K562 (cell line): ENCODE measurements around the gene CDYL. TPM values are rescaled to one million over a fixed set of nuclear protein-coding genes. Genes with fewer than 3 reads are reported as not detected.

Experiments used
- ATAC-seq: fragments of 200-7000 bp; cut with Tn5 transposase; 3 replicates; pipeline ENCODE4 v1.9.1; 2020; ENCODE audit warnings: moderate library complexity
- BruUV-seq: library from RNA; stranded (reverse); fragments of 400-500 nt; replicated peaks from 2 replicates; lab custom pipeline; 2021; lab: Mats Ljungman, UMichigan
- CTCF ChIA-PET: fragments of 300-600 bp; formaldehyde crosslinking; extraction: SDS; loops from one replicate; lab custom pipeline; 2021; ENCODE audit warnings: low intra/inter-chr PET ratio; lab: Yijun Ruan, JAX
- POLR2A ChIA-PET: fragments of 300-600, 350-650 bp; sonication (Branson Sonifier 250); formaldehyde crosslinking; extraction: SDS; loops from one replicate; lab custom pipeline; 2021; ENCODE audit warnings: antibody characterized with exemption, inconsistent platforms; lab: Yijun Ruan, JAX
- DNase-seq, 4 experiments: peaks; one replicate each; pipeline versions ENCODE4 v3.0.0 to v3.0.0-alpha.2; 2011 to 2018; ENCODE audit warnings: low spot score in 3 of 4, mixed read lengths in 3 of 4; ENCODE audit errors: extremely low read depth in 1 of 4
- FAIRE-seq: peaks from 2 replicates; lab custom pipeline; 2011; peaks lifted over from hg19 to GRCh38; lab: Jason Lieb, UNC
- H2AFZ ChIP-seq: 2 replicates; pipeline ENCODE4 v1.6.0; 2011; ENCODE audit warnings: low read depth, low read length, control low read depth, inconsistent platforms
- H3K27ac ChIP-seq: fragments of 200-600 bp; 3 replicates; pipeline ENCODE4 v1.8.0; 2011; ENCODE audit warnings: low read depth, mild to moderate bottlenecking, control low read depth, inconsistent platforms, low read length, moderate library complexity, mixed read lengths; ENCODE audit errors: extremely low read depth
- H3K27me3 ChIP-seq, 2 experiments: fragments of 300-600 bp in 1 of 2; 2 replicates in 1 of 2; 3 replicates in 1 of 2; pipeline versions ENCODE4 v1.6.0 to v1.8.0; 2011; ENCODE audit warnings: inconsistent platforms in 2 of 2, low read length in 2 of 2, mild to moderate bottlenecking in 1 of 2, mixed read lengths in 1 of 2, moderate library complexity in 1 of 2; ENCODE audit not compliant: control insufficient read depth in 2 of 2, insufficient read depth in 2 of 2
- H3K36me3 ChIP-seq: fragments of 300-600 bp; 3 replicates; pipeline ENCODE4 v1.8.0; 2011; ENCODE audit warnings: mild to moderate bottlenecking, low read length, inconsistent platforms; ENCODE audit not compliant: control insufficient read depth, insufficient read depth
- H3K4me1 ChIP-seq, 2 experiments: fragments of 200-600 bp in 1 of 2; replicated peaks in 1 of 2; 2 replicates in 1 of 2; 3 replicates in 1 of 2; pipeline versions ENCODE4 v1.5.1 to v1.8.0; 2011; ENCODE audit warnings: inconsistent platforms in 2 of 2, low read length in 2 of 2, mild to moderate bottlenecking in 1 of 2, mixed read lengths in 1 of 2, moderate library complexity in 1 of 2; ENCODE audit not compliant: control insufficient read depth in 2 of 2, insufficient read depth in 2 of 2
- H3K4me2 ChIP-seq: 2 replicates; pipeline ENCODE4 v1.6.1; 2011; ENCODE audit warnings: low read length, control low read depth, inconsistent platforms, mixed read lengths; ENCODE audit not compliant: insufficient read depth
- H3K4me3 ChIP-seq: fragments of 200-600 bp; sonication (generic), shearing (Covaris generic); 2 replicates; pipeline ENCODE4 v1.5.1; 2016; ENCODE audit warnings: control low read depth, inconsistent platforms
- H3K79me2 ChIP-seq: fragments of 200-600 bp; 3 replicates; pipeline ENCODE4 v1.8.0; 2011; ENCODE audit warnings: low read length, inconsistent platforms; ENCODE audit not compliant: control insufficient read depth, insufficient read depth
- H3K9ac ChIP-seq, 2 experiments: 2 replicates each; pipeline versions ENCODE4 v1.6.0 to v1.6.1; 2011; ENCODE audit warnings: low read depth in 2 of 2, low read length in 2 of 2, control low read depth in 1 of 2, inconsistent platforms in 1 of 2, mild to moderate bottlenecking in 1 of 2, mixed read lengths in 1 of 2; ENCODE audit not compliant: insufficient read depth in 1 of 2
- H3K9me1 ChIP-seq: one replicate; pipeline ENCODE4 v1.6.0; 2011; ENCODE audit warnings: inconsistent platforms, mild to moderate bottlenecking, low read length, moderate library complexity; ENCODE audit not compliant: control insufficient read depth, insufficient read depth
- H3K9me3 ChIP-seq: replicated peaks from 2 replicates; pipeline ENCODE4 v1.5.1; 2011; ENCODE audit warnings: low read depth, low read length, inconsistent platforms; ENCODE audit not compliant: control insufficient read depth, insufficient read depth
- H4K20me1 ChIP-seq: replicated peaks from 2 replicates; pipeline ENCODE4 v1.6.1; 2011; ENCODE audit warnings: low read length, inconsistent platforms, mixed read lengths; ENCODE audit not compliant: control insufficient read depth, insufficient read depth
- CEBPB ChIP-seq: fragments of 450-650 bp; IDR thresholded peaks from 2 replicates; pipeline ENCODE4 v1.6.1; 2016; ENCODE audit warnings: missing genetic modification characterization, missing compliant biosample characterization
- ESRRA ChIP-seq: fragments of 450-650 bp; IDR thresholded peaks from 2 replicates; pipeline ENCODE4 v1.6.1; 2014; ENCODE audit warnings: low read depth, mild to moderate bottlenecking, moderate library complexity, borderline replicate concordance
- FOXM1 ChIP-seq, 2 experiments: fragments of 450-650 bp in 1 of 2; sonication (generic) in 1 of 2; formaldehyde crosslinking in 1 of 2; IDR thresholded peaks; 2 replicates each; pipeline versions ENCODE4 v1.6.1 to v1.9.0; 2017 to 2022; ENCODE audit warnings: low read depth in 2 of 2, mild to moderate bottlenecking in 2 of 2, missing genetic modification reagents in 1 of 2, moderate library complexity in 1 of 2
- GATAD2B ChIP-seq: fragments of 450-650 bp; IDR thresholded peaks from 2 replicates; pipeline ENCODE4 v1.6.1; 2017; ENCODE audit warnings: mild to moderate bottlenecking, borderline replicate concordance
- NCOR1 ChIP-seq: fragments of 450-650 bp; IDR thresholded peaks from 2 replicates; pipeline ENCODE4 v1.6.1; 2016; ENCODE audit warnings: mild to moderate bottlenecking, moderate library complexity
- TCF3 ChIP-seq: sonication (generic); formaldehyde crosslinking; IDR thresholded peaks from 2 replicates; pipeline ENCODE4 v1.4.0; 2020; ENCODE audit warnings: mild to moderate bottlenecking, missing genetic modification reagents
- TEAD1 ChIP-seq, 2 experiments: fragments of 450-650 bp in 1 of 2; sonication (generic) in 1 of 2; formaldehyde crosslinking; IDR thresholded peaks; 2 replicates each; pipeline versions ENCODE4 v1.4.0 to v1.8.0; 2020 to 2022; ENCODE audit warnings: mild to moderate bottlenecking in 2 of 2, missing genetic modification reagents in 1 of 2
- ZBTB7A ChIP-seq: IDR thresholded peaks from 2 replicates; pipeline ENCODE4 v1.6.1; 2011; ENCODE audit warnings: low read depth, mild to moderate bottlenecking, low read length, moderate library complexity, borderline replicate concordance; ENCODE audit not compliant: control insufficient read depth
- ZNF239 ChIP-seq: fragments of 250-450 bp; sonication (Bioruptor Pico); IDR thresholded peaks from 2 replicates; pipeline ENCODE4 v1.4.0; 2020; ENCODE audit warnings: mild to moderate bottlenecking
- ZNF830 ChIP-seq: fragments of 250-450 bp; sonication (Bioruptor Pico); IDR thresholded peaks from 2 replicates; pipeline ENCODE4 v1.5.0; 2021; ENCODE audit warnings: mild to moderate bottlenecking
- WGBS: fragments of 100-300 bp; shearing (Covaris generic); methylation state at CpG from one replicate; pipeline ENCODE4 v1.1.6; 2016; ENCODE audit warnings: low coverage, mixed read lengths; ENCODE audit not compliant: insufficient coverage; ENCODE audit errors: missing lambda C conversion rate; 5-methylcytosine and 5-hydroxymethylcytosine counted together
- in situ Hi-C: fragments of 300-500 bp; cut with MboI; formaldehyde crosslinking; loops from 4 replicates; pipeline ENCODE4 v1.15.0; 2018; ENCODE audit warnings: inconsistent platforms, mixed read lengths
- intact Hi-C: fragments of 100-400 bp; cut with micrococcal nuclease; formaldehyde crosslinking; loops from 2 replicates; pipeline ENCODE4 v1.14.2; 2022
- polyA plus RNA-seq, 8 experiments: library from polyadenylated mRNA; depleted of rRNA in 4 of 8; stranded (reverse) in 5 of 8; unstranded in 3 of 8; fragments of >200 nt; fragmentation: Nextera tagmentation in 2 of 8; fragmentation: Illumina TruSeq in 1 of 8; extraction: Ambion mirVana in 2 of 8; extraction: Trizol in 1 of 8; gene quantifications; 2 replicates each; pipeline versions ENCODE4 v1.2.1 to v1.2.3, GENCODE V29; 2011 to 2014; ENCODE audit warnings: inconsistent platforms in 1 of 8, missing spikeins in 1 of 8
- total RNA-seq, 7 experiments: library from RNA; depleted of rRNA in 6 of 7; stranded (reverse); fragments of >200 nt in 6 of 7; fragmentation: Illumina TruSeq in 2 of 7; extraction: Trizol in 2 of 7; gene quantifications; 2 replicates each; pipeline versions ENCODE4 v1.2.1 to v1.2.3, GENCODE V29; 2011 to 2021; ENCODE audit warnings: low replicate concordance in 1 of 7
- TF ChIP-seq, protein P1 (sequence below): fragments of 450-650 bp; IDR thresholded peaks from 2 replicates; pipeline ENCODE4 v1.6.1; 2016; ENCODE audit warnings: mild to moderate bottlenecking
- TF ChIP-seq, protein P2 (sequence below): sonication (generic); formaldehyde crosslinking; IDR thresholded peaks from 2 replicates; pipeline ENCODE4 v1.5.0; 2020; ENCODE audit warnings: missing genetic modification reagents

Gene CDYL
- total and polyA plus RNA-seq, 9 of the 15 experiments (the other 6 are each of a cell fraction or from before 2014, with no cell fraction given): 8.1 to 45.8 (median 40.8) TPM

DNA sequence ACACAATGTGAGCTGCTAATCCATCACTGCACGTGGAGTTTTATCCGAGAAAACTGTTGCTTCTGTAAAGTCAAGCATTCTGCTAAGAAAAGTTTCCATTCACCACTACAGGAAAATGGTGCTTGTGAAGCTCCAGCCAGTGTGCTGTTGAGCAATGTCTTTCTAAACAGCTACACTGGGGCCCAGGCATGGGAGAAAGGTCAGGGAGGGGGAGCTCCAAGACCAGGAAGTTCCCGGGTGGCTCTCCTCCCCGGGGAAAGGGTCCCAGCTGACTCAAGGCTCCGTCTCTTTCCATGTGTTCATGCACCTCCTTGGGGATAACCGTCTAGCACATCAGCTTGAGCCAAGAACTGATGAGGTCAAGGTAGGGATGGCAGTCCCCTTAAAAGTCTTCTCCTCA lies 207.1 kb downstream of the CDYL start:
- in situ Hi-C loops (no loop called here), intact Hi-C loops (no loop called here)
- Histone ChIP-seq H3K4me2 (no peak overlapping the region), H3K27ac (no peak overlapping the region; the same call in 2 of the 3 replicates), H3K9me1 (no peaks in the 10 kb centered on the region), H3K79me2 (no peaks in the 10 kb centered on the region), H3K9me3 (peaks cover 11% of the 10 kb centered on the region), H3K4me1 (peaks cover 13 to 39% of the 10 kb centered on the region in 2 experiments; a peak in 4 of 5 replicates), H4K20me1 (no peaks in the 10 kb centered on the region), H3K27me3 (no peaks in the 10 kb centered on the region), H2AFZ (0 out of 2 replicates have a peak overlapping the region, but pooled peaks have one; percentile 27), H3K4me3 (no peak overlapping the region), H3K9ac (no peak overlapping the region), H3K36me3 (no peaks in the 10 kb centered on the region; the same call in 2 of the 3 replicates)
- WGBS: 65% methylated on average over 6 of the region's 6 CpGs
- FAIRE-seq: no peak
- no peak for ATAC-seq
- DNase-seq: no peak
- TF ChIP-seq CEBPB (tag): peak; percentile 22; the same call in 1 of the 2 replicates
- TF ChIP-seq ZNF830 (CRISPR knock-in tag): no peak
- ChIA-PET POLR2A (interaction anchor here (1.4 kb wide), 1 partner anchor 36 kb away, joined by 5 read pairs; no protein-coding TSS in a partner anchor), CTCF (no interaction called here)
- no TSS peak for BruUV-seq

DNA sequence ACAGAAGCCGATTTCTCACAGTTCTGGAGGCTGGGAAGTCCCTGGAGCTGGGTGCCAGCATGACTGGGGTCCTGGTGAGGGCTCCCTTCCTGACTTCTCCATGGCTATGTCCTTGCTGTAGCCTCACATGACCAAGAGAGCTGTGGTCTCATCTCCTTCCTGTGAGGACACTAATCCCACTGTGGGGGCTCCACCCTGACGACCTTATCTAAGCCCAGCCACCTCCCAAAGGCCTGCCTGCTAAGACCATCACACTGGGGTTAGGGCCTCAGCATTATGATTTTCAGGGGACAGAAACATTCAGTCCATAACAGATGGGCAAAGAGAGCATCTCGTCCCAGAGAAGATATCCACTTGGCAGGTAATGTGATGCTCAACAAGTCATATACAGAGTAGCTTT lies 210.8 kb downstream of the CDYL start:
- H3K9ac ChIP-seq: peak overlapping the region in 1 of 2 experiments; percentile 53; a peak in 2 of 4 replicates
- H2AFZ ChIP-seq: peak overlapping the region; percentile 43; the same call in 1 of the 2 replicates
- no peaks in the 10 kb centered on the region for H3K9me3 ChIP-seq
- DNase-seq (peak in 2 of 4 experiments; percentile 58 to 68), FAIRE-seq (peak; percentile 58), ATAC-seq (peak; percentile 41)
- no peaks in the 10 kb centered on the region for H3K27me3 ChIP-seq
- no peak overlapping the region for H3K4me3 ChIP-seq
- peak overlapping the region; percentile 51; the same call in 2 of the 3 replicates for H3K27ac ChIP-seq
- ChIA-PET CTCF (no interaction called here), POLR2A (interaction anchor here (1.2 to 1.7 kb wide), 3 partner anchors 10 to 63 kb away, joined by 3 to 5 read pairs (median 4); no protein-coding TSS in a partner anchor)
- no peaks in the 10 kb centered on the region for H4K20me1 ChIP-seq
- peak overlapping the region; percentile 57 for H3K4me2 ChIP-seq
- no TSS peak for BruUV-seq
- H3K9me1 ChIP-seq: no peaks in the 10 kb centered on the region
- intact Hi-C loops: no loop called here
- H3K4me1 ChIP-seq: peaks cover 13 to 39% of the 10 kb centered on the region in 2 experiments; a peak in 4 of 5 replicates
- in situ Hi-C loops: no loop called here
- 10% methylated on average over 3 of the region's 3 CpGs for WGBS
- no peaks in the 10 kb centered on the region; the same call in 2 of the 3 replicates for H3K36me3 ChIP-seq
- no peaks in the 10 kb centered on the region for H3K79me2 ChIP-seq
- TF ChIP-seq ESRRA: no peak
- TF ChIP-seq ZNF239 (CRISPR knock-in tag): no peak
- peak; percentile 26; the same call in 1 of the 2 replicates for TF ChIP-seq NCOR1
- TF ChIP-seq FOXM1 (IDR thresholded peaks at IDR 0.05; ENCODE audit: low read depth): no peak
- TF ChIP-seq FOXM1 (CRISPR knock-in tag; IDR thresholded peaks at IDR 0.05; ENCODE audit: low read depth): no peak
- TF ChIP-seq TCF3 (CRISPR knock-in tag): peak; percentile 61
- TF ChIP-seq TEAD1 (CRISPR knock-in tag; IDR thresholded peaks at IDR 0.05): no peak
- TF ChIP-seq, protein P1, sequence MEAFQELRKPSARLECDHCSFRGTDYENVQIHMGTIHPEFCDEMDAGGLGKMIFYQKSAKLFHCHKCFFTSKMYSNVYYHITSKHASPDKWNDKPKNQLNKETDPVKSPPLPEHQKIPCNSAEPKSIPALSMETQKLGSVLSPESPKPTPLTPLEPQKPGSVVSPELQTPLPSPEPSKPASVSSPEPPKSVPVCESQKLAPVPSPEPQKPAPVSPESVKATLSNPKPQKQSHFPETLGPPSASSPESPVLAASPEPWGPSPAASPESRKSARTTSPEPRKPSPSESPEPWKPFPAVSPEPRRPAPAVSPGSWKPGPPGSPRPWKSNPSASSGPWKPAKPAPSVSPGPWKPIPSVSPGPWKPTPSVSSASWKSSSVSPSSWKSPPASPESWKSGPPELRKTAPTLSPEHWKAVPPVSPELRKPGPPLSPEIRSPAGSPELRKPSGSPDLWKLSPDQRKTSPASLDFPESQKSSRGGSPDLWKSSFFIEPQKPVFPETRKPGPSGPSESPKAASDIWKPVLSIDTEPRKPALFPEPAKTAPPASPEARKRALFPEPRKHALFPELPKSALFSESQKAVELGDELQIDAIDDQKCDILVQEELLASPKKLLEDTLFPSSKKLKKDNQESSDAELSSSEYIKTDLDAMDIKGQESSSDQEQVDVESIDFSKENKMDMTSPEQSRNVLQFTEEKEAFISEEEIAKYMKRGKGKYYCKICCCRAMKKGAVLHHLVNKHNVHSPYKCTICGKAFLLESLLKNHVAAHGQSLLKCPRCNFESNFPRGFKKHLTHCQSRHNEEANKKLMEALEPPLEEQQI: no peak
- 0 out of 2 replicates have a peak, but pooled peaks have one; percentile 24 for TF ChIP-seq GATAD2B
- TF ChIP-seq, protein P2, sequence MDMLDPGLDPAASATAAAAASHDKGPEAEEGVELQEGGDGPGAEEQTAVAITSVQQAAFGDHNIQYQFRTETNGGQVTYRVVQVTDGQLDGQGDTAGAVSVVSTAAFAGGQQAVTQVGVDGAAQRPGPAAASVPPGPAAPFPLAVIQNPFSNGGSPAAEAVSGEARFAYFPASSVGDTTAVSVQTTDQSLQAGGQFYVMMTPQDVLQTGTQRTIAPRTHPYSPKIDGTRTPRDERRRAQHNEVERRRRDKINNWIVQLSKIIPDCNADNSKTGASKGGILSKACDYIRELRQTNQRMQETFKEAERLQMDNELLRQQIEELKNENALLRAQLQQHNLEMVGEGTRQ (CRISPR knock-in tag): 0 out of 2 replicates have a peak, but pooled peaks have one; percentile 19
- peak; percentile 47; the same call in 1 of the 2 replicates for TF ChIP-seq ZBTB7A
